ENCODE data around the gene NMT1. TPM values are rescaled to one million over a fixed set of nuclear protein-coding genes. Genes with fewer than 3 reads are reported as not detected.

NMT1 gene
- total RNA-seq, 2 donors from 2014 or later: 68.0 to 127 TPM

DNA sequence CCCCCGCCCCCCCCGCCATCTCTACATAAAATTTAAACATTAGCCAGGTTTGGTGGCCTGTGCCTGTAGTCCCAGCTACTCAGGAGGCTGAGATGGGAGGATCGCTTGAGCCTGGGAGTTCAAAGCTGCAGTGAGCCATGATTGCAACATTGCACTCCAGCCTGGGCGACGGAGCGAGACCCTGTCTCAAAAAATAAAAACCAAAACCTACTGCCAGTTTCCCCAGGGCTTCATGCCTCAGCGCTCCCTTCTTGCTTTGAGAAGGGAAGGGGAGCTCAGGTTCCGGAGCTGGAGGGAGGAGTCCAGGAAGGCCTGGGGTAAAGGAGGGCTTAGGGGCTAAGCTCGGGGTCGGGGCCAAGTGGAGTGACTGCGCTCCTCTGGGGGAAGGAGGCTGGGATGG, 50.7 kb downstream of the NMT1 start:
- intact Hi-C loops (cut with DNase I): no loop called here
- DNase-seq: no peak
- H3K27ac ChIP-seq: no peak overlapping the region
- no peaks in the 10 kb centered on the region for H3K4me1 ChIP-seq
- TF ChIP-seq, protein P1, sequence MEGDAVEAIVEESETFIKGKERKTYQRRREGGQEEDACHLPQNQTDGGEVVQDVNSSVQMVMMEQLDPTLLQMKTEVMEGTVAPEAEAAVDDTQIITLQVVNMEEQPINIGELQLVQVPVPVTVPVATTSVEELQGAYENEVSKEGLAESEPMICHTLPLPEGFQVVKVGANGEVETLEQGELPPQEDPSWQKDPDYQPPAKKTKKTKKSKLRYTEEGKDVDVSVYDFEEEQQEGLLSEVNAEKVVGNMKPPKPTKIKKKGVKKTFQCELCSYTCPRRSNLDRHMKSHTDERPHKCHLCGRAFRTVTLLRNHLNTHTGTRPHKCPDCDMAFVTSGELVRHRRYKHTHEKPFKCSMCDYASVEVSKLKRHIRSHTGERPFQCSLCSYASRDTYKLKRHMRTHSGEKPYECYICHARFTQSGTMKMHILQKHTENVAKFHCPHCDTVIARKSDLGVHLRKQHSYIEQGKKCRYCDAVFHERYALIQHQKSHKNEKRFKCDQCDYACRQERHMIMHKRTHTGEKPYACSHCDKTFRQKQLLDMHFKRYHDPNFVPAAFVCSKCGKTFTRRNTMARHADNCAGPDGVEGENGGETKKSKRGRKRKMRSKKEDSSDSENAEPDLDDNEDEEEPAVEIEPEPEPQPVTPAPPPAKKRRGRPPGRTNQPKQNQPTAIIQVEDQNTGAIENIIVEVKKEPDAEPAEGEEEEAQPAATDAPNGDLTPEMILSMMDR (IDR thresholded peaks at IDR 0.05): no peak
- no peak overlapping the region for H3K9ac ChIP-seq (ENCODE audit: low read depth in 2 of 2, low read length in 2 of 2)
- H3K27me3 ChIP-seq: no peaks in the 10 kb centered on the region
- no peaks in the 10 kb centered on the region for H3K9me3 ChIP-seq
- H3K4me3 ChIP-seq: no peak overlapping the region
- H3K36me3 ChIP-seq: no peaks in the 10 kb centered on the region

DNA sequence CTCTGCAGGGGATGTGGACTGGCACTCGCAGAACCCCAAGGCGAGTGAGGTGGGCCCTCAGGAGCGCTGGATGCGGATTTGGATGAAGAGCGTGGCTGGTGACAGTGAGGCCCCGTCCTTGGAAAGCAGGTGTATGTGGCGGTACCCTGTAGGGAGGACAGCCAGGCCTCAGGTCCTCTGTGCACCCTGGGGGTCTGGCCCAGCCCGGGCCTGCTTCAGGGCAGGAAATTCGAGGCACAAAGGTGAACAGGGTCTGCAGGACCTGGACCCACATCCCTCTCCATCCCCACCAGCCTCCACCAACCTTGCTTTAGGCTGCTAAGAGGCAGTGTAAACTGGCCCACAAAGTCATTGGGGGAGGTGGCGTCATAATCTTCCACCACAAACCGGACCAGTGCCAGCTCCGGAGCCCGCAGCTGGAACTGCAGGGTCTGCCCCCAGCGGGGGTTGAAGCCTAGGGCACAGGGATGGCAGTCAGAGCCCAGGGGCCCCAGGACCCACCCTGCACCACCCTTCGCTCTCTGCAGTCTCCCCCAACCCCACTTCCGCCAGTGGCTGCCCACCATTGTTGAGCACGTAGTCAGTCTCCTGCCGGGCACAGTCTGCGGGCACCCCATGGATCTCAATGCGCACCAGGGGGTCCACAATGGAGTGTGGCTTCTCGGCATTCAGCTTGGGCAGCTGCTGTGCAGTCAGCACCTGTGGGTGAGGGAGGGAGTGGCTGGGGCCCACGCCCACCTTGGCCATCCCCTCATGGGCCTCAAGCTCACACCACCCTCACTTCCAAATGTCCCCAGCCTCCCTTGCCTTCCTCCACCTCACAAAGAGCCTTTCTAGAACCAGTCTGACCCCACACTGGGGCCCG, 51.7 kb downstream of the NMT1 start:
- no peak overlapping the region for H3K9ac ChIP-seq (ENCODE audit: low read depth in 2 of 2, low read length in 2 of 2)
- TF ChIP-seq, protein P1 (IDR thresholded peaks at IDR 0.05): no peak
- no peak overlapping the region for H3K27ac ChIP-seq
- DNase-seq: no peak
- no peak overlapping the region for H3K4me3 ChIP-seq
- intact Hi-C loops (cut with DNase I): no loop called here
- no peaks in the 10 kb centered on the region for H3K36me3 ChIP-seq
- no peaks in the 10 kb centered on the region for H3K9me3 ChIP-seq
- H3K27me3 ChIP-seq: no peaks in the 10 kb centered on the region
- no peaks in the 10 kb centered on the region for H3K4me1 ChIP-seq

DNA sequence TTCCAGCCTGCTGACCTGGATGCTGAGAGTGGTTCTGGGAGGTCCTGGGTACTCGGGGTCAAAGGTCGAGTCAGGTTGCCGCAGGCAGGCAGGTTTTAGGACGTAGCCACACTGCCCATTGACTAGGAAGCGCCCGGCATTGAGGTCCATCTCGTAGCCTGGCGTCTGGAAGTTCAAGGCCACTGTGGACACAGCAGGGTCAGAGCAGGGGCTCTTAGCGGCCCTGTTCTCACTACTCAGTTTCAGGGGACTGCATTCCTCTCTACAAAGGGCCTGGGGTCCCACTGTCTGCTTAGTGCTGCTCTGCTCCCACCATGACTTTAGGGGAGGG, 52.3 kb downstream of the NMT1 start:
- Histone ChIP-seq H3K27me3 (no peaks in the 10 kb centered on the region), H3K27ac (no peak overlapping the region), H3K9me3 (no peaks in the 10 kb centered on the region), H3K4me3 (no peak overlapping the region), H3K36me3 (no peaks in the 10 kb centered on the region), H3K9ac (ENCODE audit: low read depth in 2 of 2, low read length in 2 of 2) (no peak overlapping the region), H3K4me1 (no peaks in the 10 kb centered on the region)
- no peak for DNase-seq
- intact Hi-C loops (cut with DNase I): no loop called here
- TF ChIP-seq, protein P1 (IDR thresholded peaks at IDR 0.05): no peak

DNA sequence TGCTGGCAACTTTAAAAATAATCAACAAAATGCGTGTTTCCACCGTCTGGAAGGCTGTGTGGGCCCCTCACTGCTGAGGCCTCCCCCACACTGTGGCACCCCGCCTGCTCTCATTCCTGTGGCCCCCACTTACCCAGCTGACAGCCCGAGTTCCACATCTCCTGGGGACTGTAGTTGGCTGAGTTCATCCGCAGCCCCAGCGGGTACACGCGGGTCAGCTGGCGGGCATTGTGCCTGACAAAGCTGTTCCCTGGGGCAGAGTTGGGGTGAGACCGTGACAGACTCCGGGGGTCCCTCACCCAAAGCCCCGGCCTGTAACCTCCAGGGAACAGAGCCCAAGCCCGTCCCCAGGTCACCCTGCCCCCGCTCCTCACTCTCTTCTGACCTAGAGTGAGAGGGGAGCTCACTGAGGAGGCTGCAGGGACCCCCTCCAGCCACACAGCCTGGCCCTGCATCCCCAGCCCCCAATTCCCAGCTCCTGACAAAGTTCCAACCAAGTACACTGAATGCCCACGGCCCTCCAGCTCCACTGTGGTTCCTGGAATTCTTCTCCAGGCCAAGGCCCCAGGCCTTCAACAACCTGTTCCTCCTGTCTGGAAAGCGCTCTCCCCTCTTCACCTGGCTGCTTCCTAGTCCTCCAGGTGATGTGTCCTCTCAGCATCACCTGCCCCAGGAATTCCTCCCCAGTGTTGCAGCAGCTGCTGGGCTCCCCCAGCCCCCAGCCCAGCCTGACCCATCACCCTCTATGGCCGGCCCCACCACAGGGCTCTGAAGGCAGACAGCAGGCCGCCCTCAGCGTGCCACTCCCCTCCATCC, 53.2 kb downstream of the NMT1 start:
- TF ChIP-seq, protein P1 (IDR thresholded peaks at IDR 0.05): no peak
- Histone ChIP-seq H3K27ac (no peak overlapping the region), H3K9ac (ENCODE audit: low read depth in 2 of 2, low read length in 2 of 2) (no peak overlapping the region), H3K9me3 (no peaks in the 10 kb centered on the region), H3K4me1 (no peaks in the 10 kb centered on the region), H3K4me3 (no peak overlapping the region), H3K27me3 (no peaks in the 10 kb centered on the region), H3K36me3 (no peaks in the 10 kb centered on the region)
- no peak for DNase-seq
- intact Hi-C loops (cut with DNase I): no loop called here

DNA sequence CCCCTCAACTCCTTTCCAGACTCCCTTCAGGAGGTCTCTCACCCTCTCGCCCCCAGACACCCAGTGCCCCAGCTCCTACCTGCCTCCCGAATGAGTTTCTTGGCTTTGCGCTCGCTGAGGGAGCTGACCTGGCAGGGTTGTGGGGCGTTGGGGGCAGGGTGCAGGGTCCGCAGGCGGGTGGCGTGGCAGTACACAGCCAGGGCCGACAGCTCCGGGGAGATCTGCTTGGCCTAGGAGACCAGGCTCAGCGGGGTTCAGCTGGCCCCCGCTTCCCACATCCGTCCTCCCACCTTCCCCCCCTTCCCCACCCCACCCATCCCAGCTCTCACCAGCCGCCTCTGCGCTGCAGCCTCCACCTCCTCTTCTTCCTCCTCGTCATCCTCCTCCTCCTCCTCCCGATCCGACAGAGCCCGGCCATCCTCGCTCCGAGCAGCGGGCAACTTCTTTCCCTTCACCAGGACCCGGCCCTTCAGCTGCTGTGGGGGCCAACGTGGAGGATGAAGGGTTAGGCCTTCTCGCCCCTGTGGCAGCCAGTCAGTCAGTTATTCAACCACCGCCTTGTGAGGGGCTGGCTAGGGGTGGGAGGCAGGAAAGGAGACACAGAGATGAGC, 54.0 kb downstream of the NMT1 start:
- H3K4me1 ChIP-seq: no peaks in the 10 kb centered on the region
- intact Hi-C loops (cut with DNase I): no loop called here
- H3K4me3 ChIP-seq: no peak overlapping the region
- no peak overlapping the region for H3K9ac ChIP-seq (ENCODE audit: low read depth in 2 of 2, low read length in 2 of 2)
- no peaks in the 10 kb centered on the region for H3K9me3 ChIP-seq
- H3K27me3 ChIP-seq: no peaks in the 10 kb centered on the region
- no peaks in the 10 kb centered on the region for H3K36me3 ChIP-seq
- no peak overlapping the region for H3K27ac ChIP-seq
- TF ChIP-seq, protein P1 (IDR thresholded peaks at IDR 0.05): no peak
- DNase-seq: no peak

All from colonic mucosa (tissue), 4 donors.